CD4-positive, alpha-beta memory T cell (primary cell): ENCODE results near the gene MACF1. TPM values are rescaled to one million over a fixed set of nuclear protein-coding genes. Genes with fewer than 3 reads are reported as not detected.
"Not testable (repeated sequence)": the region's sequence is repeated elsewhere in the genome, so short reads cannot be mapped to it uniquely, and the experiment has no call there.

Experiments
- CTCF ChIA-PET: fragments of 350-600 bp; sonication (Branson Sonifier 250); formaldehyde crosslinking; loops from one replicate; lab custom pipeline; 2021; ENCODE audit warnings: inconsistent platforms; ENCODE audit not compliant: partially characterized antibody; lab: Charles Lee
- POLR2A ChIA-PET: fragments of 350-600 bp; sonication (Branson Sonifier 250); formaldehyde crosslinking; loops from one replicate; lab custom pipeline; 2021; ENCODE audit not compliant: partially characterized antibody; lab: Charles Lee
- DNase-seq, 5 donors: peaks; one replicate each; pipeline versions ENCODE4 v3.0.0 to v3.0.0-alpha.2; 2020 to 2022; ENCODE audit warnings: mixed read lengths in 1 of 5
- H3K27ac ChIP-seq: one replicate; pipeline ENCODE4 v1.7.0; 2013; ENCODE audit warnings: low read depth, low read length
- H3K27me3 ChIP-seq: 2 replicates; pipeline ENCODE4 v1.7.0; 2013; ENCODE audit warnings: mild to moderate bottlenecking, low read length, moderate library complexity; ENCODE audit not compliant: insufficient read depth
- H3K36me3 ChIP-seq: 2 replicates; pipeline ENCODE4 v1.7.0; 2013; ENCODE audit warnings: mild to moderate bottlenecking, low read length, moderate library complexity; ENCODE audit not compliant: insufficient read depth
- H3K4me1 ChIP-seq: 2 replicates; pipeline ENCODE4 v1.7.0; 2013; ENCODE audit warnings: mild to moderate bottlenecking, low read length, moderate library complexity; ENCODE audit not compliant: insufficient read depth
- H3K4me3 ChIP-seq, 2 donors: one replicate each; pipeline ENCODE4 v1.7.0; 2013; ENCODE audit warnings: low read length in 2 of 2, mild to moderate bottlenecking in 1 of 2
- H3K9me3 ChIP-seq, 2 donors: one replicate each; pipeline ENCODE4 v1.7.0; 2013; ENCODE audit warnings: low read length in 2 of 2, control low read depth in 1 of 2; ENCODE audit not compliant: control insufficient read depth in 1 of 2
- H3K27ac Mint-ChIP-seq, 7 donors: one replicate each; pipeline ENCODE4 v1.8.0; 2020 to 2021; ENCODE audit warnings: mixed read lengths in 7 of 7, mild to moderate bottlenecking in 6 of 7, inconsistent platforms in 3 of 7, moderate library complexity in 3 of 7
- H3K27me3 Mint-ChIP-seq, 2 donors: one replicate each; pipeline ENCODE4 v1.8.0; 2020 to 2021; ENCODE audit warnings: mixed read lengths in 2 of 2
- H3K36me3 Mint-ChIP-seq, 2 donors: one replicate each; pipeline ENCODE4 v1.8.0; 2020 to 2021; ENCODE audit warnings: mixed read lengths in 2 of 2, inconsistent platforms in 1 of 2, mild to moderate bottlenecking in 1 of 2
- H3K4me1 Mint-ChIP-seq, 4 donors: one replicate each; pipeline ENCODE4 v1.8.0; 2020 to 2021; ENCODE audit warnings: mixed read lengths in 4 of 4, mild to moderate bottlenecking in 1 of 4
- H3K4me3 Mint-ChIP-seq, 8 donors: one replicate each; pipeline ENCODE4 v1.8.0; 2020 to 2021; ENCODE audit warnings: mixed read lengths in 8 of 8, mild to moderate bottlenecking in 7 of 8, moderate library complexity in 6 of 8, inconsistent platforms in 3 of 8
- H3K9me3 Mint-ChIP-seq, 8 donors: one replicate each; pipeline ENCODE4 v1.8.0; 2020 to 2021; ENCODE audit warnings: mixed read lengths in 8 of 8, mild to moderate bottlenecking in 5 of 8, inconsistent platforms in 3 of 8, moderate library complexity in 1 of 8
- intact Hi-C: fragments of 100-400 bp; cut with micrococcal nuclease; formaldehyde crosslinking; loops from one replicate; pipeline ENCODE4 v1.15.1; 2023
- polyA plus RNA-seq, 2 donors: library from polyadenylated mRNA; unstranded; fragments of 300-500 nt; fragmentation: Illumina TruSeq; gene quantifications; one replicate each; pipeline ENCODE4 v1.2.3, GENCODE V29; 2021
- total RNA-seq, 2 experiments: library from RNA; stranded (reverse); gene quantifications; one replicate each; pipeline ENCODE4 v1.2.3, GENCODE V29; 2021

Gene MACF1
- total and polyA plus RNA-seq, 4 experiments from 2014 or later: 6.8 to 387 (median 222) TPM

DNA sequence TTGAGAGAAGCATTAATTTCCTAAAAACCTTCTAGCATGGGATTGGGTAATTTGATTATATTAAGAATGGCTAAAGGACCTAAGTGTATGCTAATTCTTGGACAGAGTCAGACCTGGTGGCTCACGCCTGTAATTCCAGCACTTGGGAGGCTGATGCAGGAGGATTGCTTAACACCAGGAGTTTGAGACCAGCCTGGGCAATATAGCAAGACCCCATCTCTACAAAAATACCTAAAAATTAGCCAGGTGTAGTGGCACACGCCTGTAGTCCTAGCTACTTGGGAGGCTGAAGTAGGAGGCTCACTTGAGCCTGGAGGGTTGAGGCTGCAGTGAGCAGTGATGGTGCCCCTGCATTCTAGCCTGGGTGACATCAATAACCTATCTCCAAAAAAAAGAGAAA lies 241.1 kb downstream of the MACF1 start:
- Mint-ChIP-seq H3K27ac (peak overlapping the region in 1 of 7 donors; percentile 8), H3K4me3 (no peak overlapping the region), H3K27me3 (no peaks in the 10 kb centered on the region), H3K36me3 (peaks cover 54 to 82% of the 10 kb centered on the region in 2 donors), H3K9me3 (no peaks in the 10 kb centered on the region), H3K4me1 (peaks cover 0 to 4% (median under 1%) of the 10 kb centered on the region in 4 donors)
- H3K9me3 ChIP-seq: no peaks in the 10 kb centered on the region
- H3K4me3 ChIP-seq: no peak overlapping the region
- no peak for DNase-seq
- no peak overlapping the region for H3K27ac ChIP-seq
- intact Hi-C loops: no loop called here
- H3K4me1 ChIP-seq: no peaks in the 10 kb centered on the region
- H3K27me3 ChIP-seq: no peaks in the 10 kb centered on the region
- peaks cover 71% of the 10 kb centered on the region for H3K36me3 ChIP-seq
- POLR2A ChIA-PET: no interaction called here
- CTCF ChIA-PET: interaction anchor here (1.3 kb wide), 1 partner anchor 86 kb away, joined by 4 read pairs; no protein-coding TSS in a partner anchor

DNA sequence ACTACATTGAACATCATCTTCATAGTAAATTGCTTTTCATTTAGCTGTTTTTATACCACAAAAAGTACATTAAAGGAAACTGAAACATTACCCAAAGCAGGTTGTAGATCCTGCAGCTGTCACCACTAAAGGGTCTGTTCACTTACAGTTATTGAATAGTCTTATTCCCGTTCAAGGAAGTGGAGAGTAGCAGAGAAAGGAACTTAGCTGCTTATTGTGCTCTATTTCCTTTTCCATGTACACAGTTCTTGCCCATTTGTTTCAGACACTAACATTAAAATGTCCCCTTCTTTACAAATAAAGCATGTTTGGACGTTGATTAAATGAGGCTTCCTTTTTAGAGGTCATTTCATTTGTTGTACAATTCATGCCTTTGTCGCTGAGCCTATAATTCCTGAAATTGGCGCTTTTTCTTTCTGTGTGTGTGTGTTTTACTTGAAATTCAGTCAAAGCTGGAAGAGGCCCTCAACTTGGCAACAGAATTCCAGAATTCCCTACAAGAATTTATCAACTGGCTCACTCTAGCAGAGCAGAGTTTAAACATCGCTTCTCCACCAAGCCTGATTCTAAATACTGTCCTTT lies 242.6 kb downstream of the MACF1 start:
- no peaks in the 10 kb centered on the region for H3K9me3 ChIP-seq
- H3K4me3 ChIP-seq: no peak overlapping the region
- H3K4me1 ChIP-seq: no peaks in the 10 kb centered on the region
- Mint-ChIP-seq H3K4me3 (no peak overlapping the region), H3K4me1 (peaks cover 0 to 4% (median 0%) of the 10 kb centered on the region in 4 donors), H3K36me3 (peaks cover 56 to 82% of the 10 kb centered on the region in 2 donors), H3K27ac (peak overlapping the region in 1 of 7 donors; percentile 36), H3K27me3 (no peaks in the 10 kb centered on the region), H3K9me3 (no peaks in the 10 kb centered on the region)
- ChIA-PET POLR2A (no interaction called here), CTCF (interaction anchor here (1.0 to 1.3 kb wide), 3 partner anchors 88 to 129 kb away, joined by 3 to 4 read pairs (median 3); no protein-coding TSS in a partner anchor)
- H3K36me3 ChIP-seq: peaks cover 70% of the 10 kb centered on the region
- DNase-seq: no peak
- intact Hi-C loops: no loop called here
- no peaks in the 10 kb centered on the region for H3K27me3 ChIP-seq
- H3K27ac ChIP-seq: no peak overlapping the region

DNA sequence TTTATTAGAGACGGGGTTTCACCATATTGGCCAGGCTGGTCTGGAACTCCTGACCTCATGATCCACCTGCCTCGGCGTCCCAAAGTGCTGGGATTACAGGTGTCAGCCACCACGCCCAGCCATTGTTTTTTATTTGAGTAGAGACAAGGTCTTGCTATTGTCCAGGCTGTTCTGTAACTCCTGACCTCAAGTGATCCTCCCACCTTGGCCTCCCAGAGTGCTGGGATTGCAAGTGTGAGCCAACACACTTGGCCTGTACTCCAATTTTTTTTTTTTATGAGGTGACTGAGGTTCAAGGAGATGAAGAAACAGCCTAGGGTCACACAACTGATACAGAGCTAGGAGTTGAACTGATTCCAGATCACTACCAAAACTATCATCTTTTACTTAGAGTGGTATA lies 245.5 kb downstream of the MACF1 start:
- H3K4me1 ChIP-seq, POLR2A ChIA-PET, H3K4me3 ChIP-seq, intact Hi-C loops, CTCF ChIA-PET, H3K27ac ChIP-seq, DNase-seq, H3K4me1 Mint-ChIP-seq, H3K9me3 Mint-ChIP-seq, H3K9me3 ChIP-seq, H3K27me3 ChIP-seq, H3K27me3 Mint-ChIP-seq, H3K4me3 Mint-ChIP-seq, H3K27ac Mint-ChIP-seq: not testable (repeated sequence)
- H3K36me3 Mint-ChIP-seq: peaks cover 54 to 82% of the 10 kb centered on the region in 2 donors
- H3K36me3 ChIP-seq: peaks cover 74% of the 10 kb centered on the region

- Mint-ChIP-seq H3K27me3 (no peaks in the 10 kb centered on the region), H3K4me3 (no peak overlapping the region), H3K36me3 (peaks cover 55 to 85% of the 10 kb centered on the region in 2 donors), H3K9me3 (no peaks in the 10 kb centered on the region), H3K4me1 (no peaks in the 10 kb centered on the region), H3K27ac (no peak overlapping the region)
- H3K36me3 ChIP-seq: peaks cover 82% of the 10 kb centered on the region
- no peaks in the 10 kb centered on the region for H3K9me3 ChIP-seq
- DNase-seq: no peak
- CTCF ChIA-PET: no interaction called here
- POLR2A ChIA-PET: no interaction called here
- H3K27me3 ChIP-seq: no peaks in the 10 kb centered on the region
- no peak overlapping the region for H3K4me3 ChIP-seq
- intact Hi-C loops: no loop called here
- no peak overlapping the region for H3K27ac ChIP-seq
- H3K4me1 ChIP-seq: no peaks in the 10 kb centered on the region
Observed at GRCh38 chr1:39450956-39451606, 246.6 kb downstream of the MACF1 start.

GRCh38 chr1:39452081-39452480 lies 247.6 kb downstream of the MACF1 start:
- no peak overlapping the region for H3K4me3 Mint-ChIP-seq
- Histone ChIP-seq H3K9me3 (no peaks in the 10 kb centered on the region), H3K36me3 (peaks cover 85% of the 10 kb centered on the region), H3K27me3 (no peaks in the 10 kb centered on the region), H3K4me1 (no peaks in the 10 kb centered on the region), H3K4me3 (no peak overlapping the region), H3K27ac (no peak overlapping the region)
- POLR2A ChIA-PET: no interaction called here
- intact Hi-C loops: no loop called here
- DNase-seq: no peak
- CTCF ChIA-PET: no interaction called here
- peaks cover 0 to 5% (median 0%) of the 10 kb centered on the region in 4 donors for H3K4me1 Mint-ChIP-seq
- peak overlapping the region in 1 of 7 donors; percentile 37 for H3K27ac Mint-ChIP-seq
- no peaks in the 10 kb centered on the region for H3K27me3 Mint-ChIP-seq
- H3K9me3 Mint-ChIP-seq: no peaks in the 10 kb centered on the region
- peaks cover 59 to 86% of the 10 kb centered on the region in 2 donors for H3K36me3 Mint-ChIP-seq

- Mint-ChIP-seq H3K36me3 (peaks cover 59 to 86% of the 10 kb centered on the region in 2 donors), H3K27ac (no peak overlapping the region), H3K27me3 (no peaks in the 10 kb centered on the region), H3K4me1 (peaks cover 0 to 5% (median 0%) of the 10 kb centered on the region in 4 donors), H3K9me3 (no peaks in the 10 kb centered on the region), H3K4me3 (no peak overlapping the region)
- Histone ChIP-seq H3K36me3 (peaks cover 85% of the 10 kb centered on the region), H3K27ac (no peak overlapping the region), H3K4me3 (no peak overlapping the region), H3K27me3 (no peaks in the 10 kb centered on the region), H3K4me1 (no peaks in the 10 kb centered on the region), H3K9me3 (no peaks in the 10 kb centered on the region)
- intact Hi-C loops: no loop called here
- CTCF ChIA-PET: no interaction called here
- no peak for DNase-seq
- POLR2A ChIA-PET: no interaction called here
Observed at GRCh38 chr1:39452540-39452939, 248.0 kb downstream of the MACF1 start.

DNA sequence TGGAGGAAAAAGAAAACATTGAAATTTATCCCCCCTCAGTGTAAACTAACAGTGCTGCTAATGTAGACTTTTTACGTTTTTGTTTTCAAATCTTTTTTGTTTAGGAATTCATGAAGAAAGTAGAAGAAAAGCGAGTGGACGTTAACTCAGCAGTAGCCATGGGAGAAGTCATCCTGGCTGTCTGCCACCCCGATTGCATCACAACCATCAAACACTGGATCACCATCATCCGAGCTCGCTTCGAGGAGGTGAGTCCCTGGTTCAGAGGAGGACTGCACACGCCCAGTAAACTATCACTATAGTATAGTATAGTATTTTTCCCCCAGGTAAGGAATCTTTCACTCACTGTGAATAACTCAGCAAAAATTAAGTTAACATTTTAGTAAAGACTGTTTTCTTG lies 249.1 kb downstream of the MACF1 start:
- CTCF ChIA-PET: no interaction called here
- no peaks in the 10 kb centered on the region for H3K27me3 Mint-ChIP-seq
- H3K27ac Mint-ChIP-seq: no peak overlapping the region
- no peaks in the 10 kb centered on the region for H3K9me3 Mint-ChIP-seq
- Histone ChIP-seq H3K4me1 (no peaks in the 10 kb centered on the region), H3K9me3 (no peaks in the 10 kb centered on the region), H3K36me3 (peaks cover 86% of the 10 kb centered on the region), H3K27me3 (no peaks in the 10 kb centered on the region), H3K27ac (no peak overlapping the region), H3K4me3 (no peak overlapping the region)
- H3K36me3 Mint-ChIP-seq: peaks cover 63 to 87% of the 10 kb centered on the region in 2 donors
- peaks cover 0 to 5% (median 0%) of the 10 kb centered on the region in 4 donors for H3K4me1 Mint-ChIP-seq
- intact Hi-C loops: no loop called here
- DNase-seq: no peak
- H3K4me3 Mint-ChIP-seq: no peak overlapping the region
- POLR2A ChIA-PET: no interaction called here
